OCI-LY7 (cell line): ENCODE results near the gene MPC1. TPM values are rescaled to one million over a fixed set of nuclear protein-coding genes. Genes with fewer than 3 reads are reported as not detected.
A peak's percentile ranks its signal among the peaks of the same experiment; 100 is the strongest.

Experiments used
- BruUV-seq: library from RNA; stranded (reverse); fragments of 400-500 nt; replicated peaks from 2 replicates; lab custom pipeline; 2021; lab: Mats Ljungman, UMichigan
- CTCF ChIA-PET: fragments of 300-600 bp; sonication (Branson Sonifier 250); formaldehyde crosslinking; loops from one replicate; lab custom pipeline; 2022; ENCODE audit warnings: antibody characterized with exemption; ENCODE audit not compliant: unreplicated experiment; lab: Charles Lee
- POLR2A ChIA-PET: fragments of 300-600 bp; sonication (Branson Sonifier 250); formaldehyde crosslinking; loops from one replicate; lab custom pipeline; 2022; ENCODE audit warnings: antibody characterized with exemption; lab: Charles Lee
- DNase-seq: peaks from one replicate; pipeline ENCODE4 v3.0.0-alpha.2; 2015; ENCODE audit warnings: low spot score
- H2AFZ ChIP-seq: fragments of 200-600 bp; sonication (generic), shearing (Covaris generic); 2 replicates; pipeline ENCODE4 v1.6.1; 2014; ENCODE audit warnings: mild to moderate bottlenecking, antibody characterized with exemption, low read length, moderate library complexity
- H3K27ac ChIP-seq: fragments of 200-600 bp; sonication (generic); 2 replicates; pipeline ENCODE4 v1.5.1; 2014; ENCODE audit warnings: mixed run types, low read depth, mild to moderate bottlenecking, moderate library complexity, low read length, inconsistent platforms; ENCODE audit not compliant: poor library complexity, severe bottlenecking
- H3K36me3 ChIP-seq: fragments of 200-600 bp; sonication (generic); 2 replicates; pipeline ENCODE4 v1.6.1; 2014; ENCODE audit warnings: mild to moderate bottlenecking, antibody characterized with exemption, low read length, moderate library complexity, mixed read lengths; ENCODE audit not compliant: insufficient read depth
- H3K4me1 ChIP-seq: fragments of 200-600 bp; sonication (generic); 2 replicates; pipeline ENCODE4 v1.5.1; 2014; ENCODE audit warnings: mild to moderate bottlenecking, low read length; ENCODE audit not compliant: insufficient read depth, poor library complexity, severe bottlenecking
- H3K4me2 ChIP-seq: fragments of 200-600 bp; sonication (generic); 2 replicates; pipeline ENCODE4 v1.6.1; 2014; ENCODE audit warnings: mild to moderate bottlenecking, low read length
- H3K4me3 ChIP-seq: fragments of 200-600 bp; sonication (generic); 2 replicates; pipeline ENCODE4 v1.5.1; 2014; ENCODE audit warnings: mild to moderate bottlenecking, low read depth, low read length; ENCODE audit not compliant: poor library complexity, severe bottlenecking
- H3K79me2 ChIP-seq: fragments of 200-600 bp; sonication (generic); 2 replicates; pipeline ENCODE4 v1.6.1; 2016; ENCODE audit warnings: low read depth, mild to moderate bottlenecking, low read length, moderate library complexity, mixed read lengths; ENCODE audit not compliant: insufficient read depth
- H3K9me2 ChIP-seq: fragments of 200-600 bp; sonication (generic); 2 replicates; pipeline ENCODE4 v1.6.1; 2016; ENCODE audit warnings: mild to moderate bottlenecking, low read length, mixed read lengths; ENCODE audit not compliant: insufficient read depth
- H3K9me3 ChIP-seq: fragments of 200-600 bp; sonication (generic); 2 replicates; pipeline ENCODE4 v1.6.1; 2014; ENCODE audit warnings: mild to moderate bottlenecking, mixed run types, low read length, mixed read lengths
- H4K20me1 ChIP-seq: fragments of 200-600 bp; sonication (generic); 2 replicates; pipeline ENCODE4 v1.6.1; 2014; ENCODE audit warnings: mild to moderate bottlenecking, antibody characterized with exemption, low read length, moderate library complexity, mixed read lengths; ENCODE audit not compliant: insufficient read depth
- CTCF ChIP-seq: fragments of 200-600 bp; sonication (generic); conservative IDR thresholded peaks from 2 replicates; pipeline ENCODE4 v1.5.1; 2014; ENCODE audit warnings: mild to moderate bottlenecking, antibody characterized with exemption, low read length, moderate library complexity, mixed read lengths
- EZH2phosphoT487 ChIP-seq: fragments of 200-600 bp; sonication (generic); IDR thresholded peaks from 2 replicates; pipeline ENCODE4 v1.6.1; 2018; ENCODE audit warnings: low read depth, borderline replicate concordance, mild to moderate bottlenecking, mixed run types, antibody characterized with exemption, low read length, moderate library complexity, mixed read lengths
- intact Hi-C: fragments of 100-400 bp; cut with micrococcal nuclease; formaldehyde crosslinking; loops from one replicate; pipeline ENCODE4 v1.10.0; 2022; ENCODE audit not compliant: unreplicated experiment
- total RNA-seq, 2 experiments: library from RNA; depleted of rRNA in 1 of 2; stranded (reverse); fragments of >200 nt in 1 of 2; shearing (Covaris generic) in 1 of 2; gene quantifications; 2 replicates each; pipeline ENCODE4 v1.2.3, GENCODE V29; 2014 to 2022

MPC1 gene
- total RNA-seq, 2 experiments from 2014 or later, result 36.1 to 38.1 TPM

- CTCF ChIA-PET, result no interaction called here
- TF ChIP-seq EZH2phosphoT487 (no peak), CTCF (no peak)
- peaks cover 69% of the 10 kb centered on the region for H3K36me3 ChIP-seq
These were observed 52.1 kb downstream of the MPC1 start for GRCh38 chr6:166330612-166331011.

GRCh38 chr6:166325383-166326042 is 57.2 kb downstream of the MPC1 start:
- POLR2A ChIA-PET, result interaction anchor here (0.9 to 2.1 kb wide), 5 partner anchors 11 to 85 kb away, joined by 3 to 9 read pairs (median 3); no protein-coding TSS in a partner anchor
- H3K79me2 ChIP-seq, result peaks cover 35% of the 10 kb centered on the region; the same call in 1 of the 2 replicates
- H3K4me1 ChIP-seq, result peaks cover 19% of the 10 kb centered on the region
- peak overlapping the region; percentile 40 for H3K4me2 ChIP-seq
- peaks cover 70% of the 10 kb centered on the region for H3K36me3 ChIP-seq
- H4K20me1 ChIP-seq, result no peaks in the 10 kb centered on the region
- TF ChIP-seq EZH2phosphoT487 (no peak), CTCF (no peak; the same call in 1 of the 2 replicates)
- intact Hi-C loops, result no loop called here
- no TSS peak for BruUV-seq
- DNase-seq, result peak; percentile 54
- no peak overlapping the region for H3K4me3 ChIP-seq
- no peak overlapping the region for H2AFZ ChIP-seq
- no peaks in the 10 kb centered on the region for H3K9me3 ChIP-seq
- CTCF ChIA-PET, result no interaction called here
- H3K9me2 ChIP-seq, result no peaks in the 10 kb centered on the region
- peak overlapping the region; percentile 51 for H3K27ac ChIP-seq

More at GRCh38 chr6:166330612-166331011, 52.1 kb downstream of the MPC1 start:
- Histone ChIP-seq H3K9me2 (no peaks in the 10 kb centered on the region), H3K9me3 (no peaks in the 10 kb centered on the region), H2AFZ (no peak overlapping the region), H3K4me2 (no peak overlapping the region), H3K4me1 (peaks cover 32% of the 10 kb centered on the region), H3K27ac (no peak overlapping the region), H3K79me2 (peaks cover 80% of the 10 kb centered on the region), H3K4me3 (no peak overlapping the region), H4K20me1 (no peaks in the 10 kb centered on the region)
- no peak for DNase-seq
- POLR2A ChIA-PET, result no interaction called here
- BruUV-seq, result no TSS peak
- intact Hi-C loops, result no loop called here

GRCh38 chr6:166323395-166323794 is 59.3 kb downstream of the MPC1 start:
- H3K4me1 ChIP-seq, result peaks cover 19% of the 10 kb centered on the region
- intact Hi-C loops, result no loop called here
- no peaks in the 10 kb centered on the region for H4K20me1 ChIP-seq
- peaks cover 14% of the 10 kb centered on the region; the same call in 1 of the 2 replicates for H3K79me2 ChIP-seq
- no peak overlapping the region for H3K27ac ChIP-seq
- ChIA-PET POLR2A (interaction anchor here (0.6 to 1.3 kb wide), 5 partner anchors 12 to 599 kb away, joined by 3 to 4 read pairs (median 3); no protein-coding TSS in a partner anchor), CTCF (interaction anchor here (1.7 kb wide), 1 partner anchor 10 kb away, joined by 6 read pairs; no protein-coding TSS in a partner anchor)
- no peak overlapping the region for H3K4me3 ChIP-seq
- H3K9me2 ChIP-seq, result no peaks in the 10 kb centered on the region
- no peak for DNase-seq
- H3K4me2 ChIP-seq, result no peak overlapping the region
- no peaks in the 10 kb centered on the region for H3K9me3 ChIP-seq
- BruUV-seq, result no TSS peak
- H2AFZ ChIP-seq, result no peak overlapping the region
- peaks cover 69% of the 10 kb centered on the region for H3K36me3 ChIP-seq
- TF ChIP-seq CTCF (no peak), EZH2phosphoT487 (no peak)
